Endothelial cell of hepatic sinusoid (primary cell): ENCODE data around the gene SKIDA1.
"Not testable (repeated sequence)": the region's sequence is repeated elsewhere in the genome, so short reads cannot be mapped to it uniquely, and the experiment has no call there.

Experiments used
- in situ Hi-C: cut with HindIII; loops from 2 replicates; pipeline ENCODE4 v1.10.0; 2017; ENCODE audit warnings: low sequenced_read_pairs

Gene SKIDA1

GRCh38 chr10:21525367-21526187 is at the start of gene SKIDA1:
Gene SKIDA1 (minus strand): TSS chr10:21525682. CDS start chr10:21517822, 7,860 bp downstream.
- in situ Hi-C loops: loop anchor here (5.0 kb wide), 1 partner anchor 38 kb away; no protein-coding TSS in a partner anchor

- in situ Hi-C loops: not testable (repeated sequence)
Observed at GRCh38 chr10:21574514-21574913, 49.0 kb upstream of the SKIDA1 start.

- in situ Hi-C loops: no loop called here
Observed at GRCh38 chr10:21572578-21572977, 47.1 kb upstream of the SKIDA1 start.

- in situ Hi-C loops: no loop called here
Observed at GRCh38 chr10:21570761-21571521, 45.5 kb upstream of the SKIDA1 start.

GRCh38 chr10:21558984-21559383 is 33.5 kb upstream of the SKIDA1 start:
- in situ Hi-C loops: not testable (repeated sequence)

- in situ Hi-C loops: no loop called here
Observed at GRCh38 chr10:21556527-21556926, 31.0 kb upstream of the SKIDA1 start.

GRCh38 chr10:21552638-21553037 is 27.2 kb upstream of the SKIDA1 start:
- in situ Hi-C loops: no loop called here

GRCh38 chr10:21547246-21547645 is 21.8 kb upstream of the SKIDA1 start:
- in situ Hi-C loops: no loop called here

GRCh38 chr10:21540701-21541100 is 15.2 kb upstream of the SKIDA1 start:
- in situ Hi-C loops: not testable (repeated sequence)

- in situ Hi-C loops: no loop called here
Observed at GRCh38 chr10:21536874-21537273, 11.4 kb upstream of the SKIDA1 start.

GRCh38 chr10:21535976-21536375 is 10.5 kb upstream of the SKIDA1 start:
- in situ Hi-C loops: not testable (repeated sequence)

GRCh38 chr10:21535494-21535965 is 10.0 kb upstream of the SKIDA1 start:
- in situ Hi-C loops: no loop called here

GRCh38 chr10:21534604-21535493 is 9.4 kb upstream of the SKIDA1 start:
- in situ Hi-C loops: no loop called here

GRCh38 chr10:21534280-21534586 is 8.8 kb upstream of the SKIDA1 start:
- in situ Hi-C loops: no loop called here

- in situ Hi-C loops: no loop called here
Observed at GRCh38 chr10:21533467-21534279, 8.2 kb upstream of the SKIDA1 start, which contains the start of gene MLLT10. Gene MLLT10 (plus strand): TSS chr10:21534232. CDS start chr10:21534645, 413 bp downstream.

GRCh38 chr10:21532694-21533466 is 7.4 kb upstream of the SKIDA1 start:
- in situ Hi-C loops: no loop called here

- in situ Hi-C loops: no loop called here
Observed at GRCh38 chr10:21531164-21531563, 5.7 kb upstream of the SKIDA1 start.

GRCh38 chr10:21530641-21531040 is 5.2 kb upstream of the SKIDA1 start:
- in situ Hi-C loops: no loop called here

- in situ Hi-C loops: no loop called here
Observed at GRCh38 chr10:21530168-21530567, 4.7 kb upstream of the SKIDA1 start.
